Erythroblast (primary cell): ENCODE data around the gene KIAA0825.

ENCODE experiments used
- GATA1 ChIP-seq: IDR thresholded peaks from 2 replicates; pipeline ENCODE4 v1.6.1; 2011; ENCODE audit warnings: low read depth, mild to moderate bottlenecking, control low read depth, low read length, moderate library complexity
- POLR2A ChIP-seq: IDR thresholded peaks from 2 replicates; pipeline ENCODE4 v1.6.1; 2011; ENCODE audit warnings: mild to moderate bottlenecking, low read length

DNA sequence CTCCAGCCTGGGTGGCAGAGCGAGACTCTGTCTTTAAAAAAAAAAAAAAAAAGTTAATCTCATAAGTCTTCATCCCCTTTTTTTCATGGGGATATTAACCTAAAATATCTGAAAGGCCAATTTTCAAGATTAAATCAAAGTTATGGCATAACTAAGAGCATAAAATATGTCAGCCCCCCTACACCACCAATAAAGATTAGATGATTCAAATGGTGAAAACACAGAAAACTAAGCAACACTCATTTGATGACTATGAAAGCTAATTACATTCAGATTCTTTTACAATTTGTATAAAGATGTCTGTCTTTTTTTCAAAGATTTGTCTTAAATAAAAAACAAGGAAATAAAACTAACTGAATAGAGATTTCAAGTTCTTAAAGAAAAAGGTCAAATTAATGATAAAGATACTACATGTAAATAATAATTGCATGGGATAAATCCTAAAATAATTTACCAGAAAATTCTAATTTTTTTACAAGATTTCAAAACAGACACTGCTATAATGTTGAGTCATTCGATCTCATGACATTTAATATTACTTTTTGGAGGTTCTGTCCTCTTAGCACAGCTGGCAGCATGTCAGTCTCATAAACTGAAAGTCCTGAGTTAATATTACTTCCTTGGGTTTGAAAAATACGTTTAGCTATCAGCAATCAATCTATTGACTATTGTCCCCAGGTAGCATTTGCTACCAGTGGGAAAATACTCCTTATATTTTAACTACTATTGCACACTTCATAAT, 112.9 kb downstream of the KIAA0825 start:
- TF ChIP-seq POLR2A (no peak), GATA1 (no peak)
